NT2/D1 (cell line): ENCODE data around the gene TXNRD1.

ENCODE experiments used
- YY1 ChIP-seq: IDR thresholded peaks from 2 replicates; pipeline ENCODE4 v1.6.1; 2011; ENCODE audit not compliant: insufficient read length, insufficient read depth
- ZNF274 ChIP-seq: IDR thresholded peaks from 2 replicates; pipeline ENCODE4 v1.6.1; 2011; ENCODE audit warnings: mild to moderate bottlenecking, low read depth, low read length

DNA sequence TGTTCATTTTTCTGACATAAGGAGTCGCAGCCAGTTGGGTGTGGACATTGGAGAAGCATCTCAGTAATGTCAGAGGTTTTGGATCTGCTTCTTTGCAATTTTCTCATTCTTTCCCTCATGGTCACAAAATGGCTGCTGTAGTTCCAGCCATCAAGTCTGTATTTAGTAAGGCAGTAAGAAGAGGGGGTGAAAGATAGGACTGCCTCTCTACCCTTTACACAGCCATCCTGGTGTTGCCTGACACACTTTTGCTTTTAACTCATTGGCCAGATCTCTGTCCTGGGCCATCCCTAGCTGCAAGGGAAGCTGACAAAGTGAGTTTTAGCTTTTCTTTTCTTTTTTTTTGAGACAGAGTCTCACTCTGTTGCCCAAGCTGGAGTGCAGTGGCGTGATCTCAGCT is 154.1 kb downstream of the TXNRD1 start:
- TF ChIP-seq ZNF274 (no peak), YY1 (no peak)
